Progenitor cell of endocrine pancreas (in vitro differentiated cells): Measurements from ENCODE around the gene IRS4. TPM values are rescaled to one million over a fixed set of nuclear protein-coding genes. Genes with fewer than 3 reads are reported as not detected.

Source experiments
- DNase-seq: peaks from one replicate; pipeline ENCODE4 v3.0.0; 2021; ENCODE audit warnings: low spot score; ENCODE audit not compliant: unreplicated experiment
- H3K27ac Mint-ChIP-seq: 2 replicates; pipeline ENCODE4 v1.8.0; 2021; ENCODE audit warnings: mild to moderate bottlenecking, moderate library complexity, mixed read lengths
- H3K27me3 Mint-ChIP-seq: 2 replicates; pipeline ENCODE4 v1.8.0; 2021; ENCODE audit warnings: mixed read lengths
- H3K36me3 Mint-ChIP-seq: 2 replicates; pipeline ENCODE4 v1.8.0; 2022; ENCODE audit warnings: mixed read lengths; ENCODE audit not compliant: insufficient read depth
- H3K4me1 Mint-ChIP-seq: 2 replicates; pipeline ENCODE4 v1.8.0; 2021; ENCODE audit warnings: low read depth, mixed read lengths
- H3K4me3 Mint-ChIP-seq: 2 replicates; pipeline ENCODE4 v1.8.0; 2021; ENCODE audit warnings: low read depth, mild to moderate bottlenecking, moderate library complexity, mixed read lengths
- H3K9me3 Mint-ChIP-seq: 2 replicates; pipeline ENCODE4 v1.8.0; 2021; ENCODE audit warnings: low read depth, mixed read lengths
- CTCF ChIP-seq: fragments of 200-600 bp; sonication (generic); IDR thresholded peaks from one replicate; pipeline ENCODE4 v1.5.0; 2021; ENCODE audit warnings: antibody characterized with exemption, mild to moderate bottlenecking; ENCODE audit not compliant: unreplicated experiment
- total RNA-seq: library from RNA; stranded (reverse); gene quantifications from 2 replicates; pipeline ENCODE4 v1.2.1, GENCODE V29; 2021

IRS4 gene
- total RNA-seq, 1 donor from 2014 or later = 1.2 TPM

- Mint-ChIP-seq H3K4me1 (peaks cover 18% of the 10 kb centered on the region), H3K27me3 (peaks cover 67% of the 10 kb centered on the region), H3K27ac (peak overlapping the region; percentile 87), H3K4me3 (peak overlapping the region; percentile 90), H3K9me3 (no peaks in the 10 kb centered on the region), H3K36me3 (no peaks in the 10 kb centered on the region)
- DNase-seq = peak; percentile 15
- TF ChIP-seq CTCF = no peak
These were observed 469 bp downstream of the IRS4 start for GRCh38 chrX:108735679-108736508.

GRCh38 chrX:108735091-108735678 is 1.2 kb downstream of the IRS4 start:
- Mint-ChIP-seq H3K4me3 (peak overlapping the region; percentile 90), H3K9me3 (no peaks in the 10 kb centered on the region), H3K4me1 (peaks cover 18% of the 10 kb centered on the region), H3K36me3 (no peaks in the 10 kb centered on the region), H3K27ac (no peak overlapping the region), H3K27me3 (peaks cover 72% of the 10 kb centered on the region)
- peak; percentile 67 for TF ChIP-seq CTCF
- peak; percentile 34 for DNase-seq

GRCh38 chrX:108734426-108734825 is 1.9 kb downstream of the IRS4 start:
- peak overlapping the region; percentile 90 for H3K4me3 Mint-ChIP-seq
- peaks cover 18% of the 10 kb centered on the region for H3K4me1 Mint-ChIP-seq
- no peaks in the 10 kb centered on the region for H3K9me3 Mint-ChIP-seq
- no peak overlapping the region for H3K27ac Mint-ChIP-seq
- no peak for TF ChIP-seq CTCF
- H3K36me3 Mint-ChIP-seq = no peaks in the 10 kb centered on the region
- no peak for DNase-seq
- peaks cover 75% of the 10 kb centered on the region for H3K27me3 Mint-ChIP-seq

- Mint-ChIP-seq H3K27ac (peak overlapping the region; percentile 67), H3K36me3 (no peaks in the 10 kb centered on the region), H3K27me3 (peaks cover 80% of the 10 kb centered on the region), H3K9me3 (no peaks in the 10 kb centered on the region), H3K4me3 (peak overlapping the region; percentile 59), H3K4me1 (peaks cover 17% of the 10 kb centered on the region)
- peak; percentile 17 for DNase-seq
- no peak for TF ChIP-seq CTCF
These were observed 3.6 kb downstream of the IRS4 start for GRCh38 chrX:108732630-108733321.

- no peak for TF ChIP-seq CTCF
- DNase-seq = no peak
- H3K9me3 Mint-ChIP-seq = no peaks in the 10 kb centered on the region
- H3K27ac Mint-ChIP-seq = no peak overlapping the region
- no peaks in the 10 kb centered on the region for H3K36me3 Mint-ChIP-seq
- H3K4me1 Mint-ChIP-seq = peaks cover 11% of the 10 kb centered on the region
- H3K27me3 Mint-ChIP-seq = peaks cover 74% of the 10 kb centered on the region
- no peak overlapping the region for H3K4me3 Mint-ChIP-seq
These were observed 5.2 kb downstream of the IRS4 start for GRCh38 chrX:108731153-108731552.
